ENCODE data around the gene NCK1.

GRCh38 chr3:136982520-136983138, 120.6 kb downstream of the NCK1 start:
- TF ChIP-seq RARB (CRISPR knock-in tag; IDR thresholded peaks at IDR 0.05) = no peak
- no peak for TF ChIP-seq TCF4 (CRISPR knock-in tag; IDR thresholded peaks at IDR 0.05; ENCODE audit: borderline replicate concordance)
- TF ChIP-seq ZFP30 (CRISPR knock-in tag; IDR thresholded peaks at IDR 0.05) = no peak
- TF ChIP-seq TOX (CRISPR knock-in tag; IDR thresholded peaks at IDR 0.05; ENCODE audit: borderline replicate concordance) = no peak
- TF ChIP-seq OSR1 (CRISPR knock-in tag; IDR thresholded peaks at IDR 0.05) = no peak
- TF ChIP-seq, protein P1, sequence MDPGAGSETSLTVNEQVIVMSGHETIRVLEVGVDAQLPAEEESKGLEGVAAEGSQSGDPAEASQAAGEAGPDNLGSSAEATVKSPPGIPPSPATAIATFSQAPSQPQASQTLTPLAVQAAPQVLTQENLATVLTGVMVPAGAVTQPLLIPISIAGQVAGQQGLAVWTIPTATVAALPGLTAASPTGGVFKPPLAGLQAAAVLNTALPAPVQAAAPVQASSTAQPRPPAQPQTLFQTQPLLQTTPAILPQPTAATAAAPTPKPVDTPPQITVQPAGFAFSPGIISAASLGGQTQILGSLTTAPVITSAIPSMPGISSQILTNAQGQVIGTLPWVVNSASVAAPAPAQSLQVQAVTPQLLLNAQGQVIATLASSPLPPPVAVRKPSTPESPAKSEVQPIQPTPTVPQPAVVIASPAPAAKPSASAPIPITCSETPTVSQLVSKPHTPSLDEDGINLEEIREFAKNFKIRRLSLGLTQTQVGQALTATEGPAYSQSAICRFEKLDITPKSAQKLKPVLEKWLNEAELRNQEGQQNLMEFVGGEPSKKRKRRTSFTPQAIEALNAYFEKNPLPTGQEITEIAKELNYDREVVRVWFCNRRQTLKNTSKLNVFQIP (CRISPR knock-in tag; IDR thresholded peaks at IDR 0.05; ENCODE audit: borderline replicate concordance, low read depth) = no peak
- TF ChIP-seq PATZ1 (CRISPR knock-in tag; IDR thresholded peaks at IDR 0.05; ENCODE audit: borderline replicate concordance) = no peak
- TF ChIP-seq ZNF8 (CRISPR knock-in tag; IDR thresholded peaks at IDR 0.05) = no peak
- TF ChIP-seq ARNTL (CRISPR knock-in tag; IDR thresholded peaks at IDR 0.05; ENCODE audit: borderline replicate concordance, low read depth) = no peak
- TF ChIP-seq ZFP3 (CRISPR knock-in tag; IDR thresholded peaks at IDR 0.05) = no peak
